NCI-H524 treated with DMSO at 0.1 percent for 48 hours (cell line): ENCODE results near the gene NIBAN1.
A peak's percentile ranks its signal among the peaks of the same experiment; 100 is the strongest.
"Not testable (repeated sequence)": the region's sequence is repeated elsewhere in the genome, so short reads cannot be mapped to it uniquely, and the experiment has no call there.

Source experiments
- DNase-seq: peaks from one replicate; lab custom pipeline; 2025; lab: John Stamatoyannopoulos, UW

The NIBAN1 gene, protein sequence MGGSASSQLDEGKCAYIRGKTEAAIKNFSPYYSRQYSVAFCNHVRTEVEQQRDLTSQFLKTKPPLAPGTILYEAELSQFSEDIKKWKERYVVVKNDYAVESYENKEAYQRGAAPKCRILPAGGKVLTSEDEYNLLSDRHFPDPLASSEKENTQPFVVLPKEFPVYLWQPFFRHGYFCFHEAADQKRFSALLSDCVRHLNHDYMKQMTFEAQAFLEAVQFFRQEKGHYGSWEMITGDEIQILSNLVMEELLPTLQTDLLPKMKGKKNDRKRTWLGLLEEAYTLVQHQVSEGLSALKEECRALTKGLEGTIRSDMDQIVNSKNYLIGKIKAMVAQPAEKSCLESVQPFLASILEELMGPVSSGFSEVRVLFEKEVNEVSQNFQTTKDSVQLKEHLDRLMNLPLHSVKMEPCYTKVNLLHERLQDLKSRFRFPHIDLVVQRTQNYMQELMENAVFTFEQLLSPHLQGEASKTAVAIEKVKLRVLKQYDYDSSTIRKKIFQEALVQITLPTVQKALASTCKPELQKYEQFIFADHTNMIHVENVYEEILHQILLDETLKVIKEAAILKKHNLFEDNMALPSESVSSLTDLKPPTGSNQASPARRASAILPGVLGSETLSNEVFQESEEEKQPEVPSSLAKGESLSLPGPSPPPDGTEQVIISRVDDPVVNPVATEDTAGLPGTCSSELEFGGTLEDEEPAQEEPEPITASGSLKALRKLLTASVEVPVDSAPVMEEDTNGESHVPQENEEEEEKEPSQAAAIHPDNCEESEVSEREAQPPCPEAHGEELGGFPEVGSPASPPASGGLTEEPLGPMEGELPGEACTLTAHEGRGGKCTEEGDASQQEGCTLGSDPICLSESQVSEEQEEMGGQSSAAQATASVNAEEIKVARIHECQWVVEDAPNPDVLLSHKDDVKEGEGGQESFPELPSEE

GRCh38 chr1:184974056-184974836 is at the start of gene NIBAN1:
NIBAN1 (minus strand) TSS chr1:184974508; CDS start chr1:184974356, 152 bp downstream.
- DNase-seq = no peak

- no peak for DNase-seq
Measured at GRCh38 chr1:185017966-185018365, 43.7 kb upstream of the NIBAN1 start.

GRCh38 chr1:185017338-185017737 is 43.0 kb upstream of the NIBAN1 start:
- no peak for DNase-seq

- no peak for DNase-seq
Measured at GRCh38 chr1:185016880-185017279, 42.6 kb upstream of the NIBAN1 start.

DNA sequence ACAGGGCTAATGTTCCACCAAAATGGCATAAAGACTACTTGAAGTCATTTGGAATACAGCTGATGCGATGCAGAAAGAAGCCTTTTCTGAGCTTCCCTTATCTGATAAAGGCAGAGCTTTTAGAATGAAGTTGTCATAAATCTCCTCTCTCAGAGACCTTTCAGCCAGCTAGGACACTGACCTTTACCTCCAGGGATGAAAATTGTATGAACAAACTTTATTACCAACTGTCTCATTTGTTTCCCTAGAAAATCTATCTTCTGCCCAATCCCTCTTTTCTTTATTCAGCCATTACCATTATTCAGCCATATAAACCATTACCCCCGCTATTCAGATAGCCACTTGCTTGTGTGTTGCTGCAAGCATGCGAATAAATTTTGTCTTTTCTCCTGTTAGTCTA is 41.3 kb upstream of the NIBAN1 start:
- DNase-seq = no peak

DNA sequence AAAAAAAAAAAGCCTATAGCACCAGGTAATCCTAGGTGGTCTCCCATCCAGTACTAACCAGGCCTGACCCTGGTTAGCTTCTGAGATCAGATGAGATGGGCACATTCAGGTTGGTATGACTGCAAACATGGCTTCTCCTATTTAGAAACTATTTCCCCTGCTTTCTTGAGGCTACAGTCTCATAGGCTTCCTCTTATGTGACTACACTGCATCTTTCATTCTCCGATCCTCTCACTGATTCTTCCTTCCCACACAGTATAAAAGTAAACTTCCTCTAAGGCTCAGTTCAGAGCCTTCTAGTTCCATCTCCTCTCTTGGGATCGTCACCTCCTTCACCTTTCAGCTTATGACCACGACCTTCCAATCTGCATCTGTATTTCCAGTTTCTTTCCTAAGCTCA is 40.6 kb upstream of the NIBAN1 start:
- no peak for DNase-seq

DNA sequence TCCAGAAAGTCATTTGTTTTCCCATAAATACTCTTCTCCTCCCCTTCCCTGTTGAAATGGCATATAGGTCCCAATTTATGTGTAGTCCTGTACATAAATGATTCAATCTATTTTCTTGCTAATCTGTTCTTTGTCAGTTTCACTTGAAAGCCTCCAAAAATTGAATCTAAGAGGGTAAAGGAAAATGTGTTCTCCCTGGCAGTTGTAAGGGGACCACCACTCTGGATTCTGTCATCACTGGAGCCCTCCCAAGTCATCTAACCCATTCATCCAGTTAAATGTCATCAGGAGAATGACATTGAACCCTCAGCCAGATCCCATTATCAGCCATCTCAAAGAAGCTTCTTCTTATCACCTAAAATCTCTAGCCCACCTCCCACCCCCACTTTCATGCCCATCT is 36.1 kb upstream of the NIBAN1 start:
- no peak for DNase-seq

- DNase-seq = no peak
Measured at GRCh38 chr1:185008838-185009237, 34.5 kb upstream of the NIBAN1 start.

DNA sequence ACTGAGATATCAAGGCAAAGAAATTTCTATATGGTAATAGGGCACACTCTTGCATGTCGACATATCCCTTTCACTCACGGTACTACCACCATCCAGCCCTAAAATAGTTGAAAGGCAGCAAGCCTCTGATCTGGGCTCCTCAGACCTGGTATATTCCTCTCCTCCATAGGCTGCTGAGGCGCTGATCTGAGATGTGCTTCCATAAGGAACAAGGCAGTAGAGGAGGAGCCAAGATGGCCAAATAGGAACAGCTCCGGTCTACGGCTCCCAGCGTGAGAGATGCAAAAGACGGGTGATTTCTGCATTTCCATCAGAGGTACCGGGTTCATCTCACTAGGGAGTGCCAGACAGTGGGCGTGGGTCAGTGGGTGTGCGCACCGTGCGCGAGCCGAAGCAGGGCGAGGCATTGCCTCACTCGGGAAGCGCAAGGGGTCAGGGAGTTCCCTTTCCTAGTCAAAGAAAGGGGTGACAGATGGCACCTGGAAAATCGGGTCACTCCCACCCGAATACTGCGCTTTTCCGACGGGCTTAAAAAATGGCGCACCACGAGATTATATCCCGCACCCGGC is 27.1 kb upstream of the NIBAN1 start:
- DNase-seq = not testable (repeated sequence)

- not testable (repeated sequence) for DNase-seq
Measured at GRCh38 chr1:184999974-185000373, 25.7 kb upstream of the NIBAN1 start.

DNA sequence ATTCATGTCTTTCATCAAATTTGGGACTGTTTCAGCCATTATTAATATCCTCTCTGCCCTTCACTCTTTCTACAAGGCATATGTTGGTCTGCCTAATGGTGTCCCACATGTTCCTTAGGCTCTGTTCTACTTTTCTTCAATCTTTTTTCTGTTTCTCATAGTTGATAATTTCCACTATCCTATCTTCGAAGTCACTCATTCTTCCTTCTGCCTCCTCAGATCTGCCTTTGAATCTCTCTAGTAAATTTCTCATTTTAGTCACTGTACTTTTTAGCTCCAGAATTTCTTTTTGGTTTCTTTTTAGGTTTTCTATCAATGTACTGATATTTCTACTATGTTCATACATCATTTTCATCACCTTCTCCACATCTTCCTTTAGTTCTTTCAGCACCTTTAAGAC is 20.0 kb upstream of the NIBAN1 start:
- no peak for DNase-seq

GRCh38 chr1:184992271-184992670 is 18.0 kb upstream of the NIBAN1 start:
- DNase-seq = no peak

GRCh38 chr1:184990204-184990603 is 15.9 kb upstream of the NIBAN1 start:
- no peak for DNase-seq

DNA sequence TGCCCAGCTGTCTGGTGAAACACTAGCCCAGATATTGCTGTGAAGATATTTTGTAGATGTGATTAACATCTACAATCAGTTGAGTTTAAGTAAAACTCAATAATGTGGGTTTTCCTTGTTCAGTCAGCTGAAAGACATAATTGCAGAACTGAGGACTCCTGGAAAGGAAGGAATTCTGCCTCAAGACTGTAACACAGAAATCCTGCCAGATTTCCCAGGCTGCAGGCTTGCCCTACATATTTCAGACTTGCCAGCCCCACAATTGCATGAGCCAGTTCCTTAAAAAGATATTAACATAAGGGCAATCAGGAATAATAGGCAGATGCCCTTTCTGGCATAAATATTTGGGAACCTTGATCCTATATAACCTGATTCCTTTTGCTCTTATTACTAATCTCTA is 14.2 kb upstream of the NIBAN1 start:
- DNase-seq = no peak

- no peak for DNase-seq
Measured at GRCh38 chr1:184987696-184988095, 13.4 kb upstream of the NIBAN1 start.

GRCh38 chr1:184986250-184986649 is 11.9 kb upstream of the NIBAN1 start:
- no peak for DNase-seq

DNA sequence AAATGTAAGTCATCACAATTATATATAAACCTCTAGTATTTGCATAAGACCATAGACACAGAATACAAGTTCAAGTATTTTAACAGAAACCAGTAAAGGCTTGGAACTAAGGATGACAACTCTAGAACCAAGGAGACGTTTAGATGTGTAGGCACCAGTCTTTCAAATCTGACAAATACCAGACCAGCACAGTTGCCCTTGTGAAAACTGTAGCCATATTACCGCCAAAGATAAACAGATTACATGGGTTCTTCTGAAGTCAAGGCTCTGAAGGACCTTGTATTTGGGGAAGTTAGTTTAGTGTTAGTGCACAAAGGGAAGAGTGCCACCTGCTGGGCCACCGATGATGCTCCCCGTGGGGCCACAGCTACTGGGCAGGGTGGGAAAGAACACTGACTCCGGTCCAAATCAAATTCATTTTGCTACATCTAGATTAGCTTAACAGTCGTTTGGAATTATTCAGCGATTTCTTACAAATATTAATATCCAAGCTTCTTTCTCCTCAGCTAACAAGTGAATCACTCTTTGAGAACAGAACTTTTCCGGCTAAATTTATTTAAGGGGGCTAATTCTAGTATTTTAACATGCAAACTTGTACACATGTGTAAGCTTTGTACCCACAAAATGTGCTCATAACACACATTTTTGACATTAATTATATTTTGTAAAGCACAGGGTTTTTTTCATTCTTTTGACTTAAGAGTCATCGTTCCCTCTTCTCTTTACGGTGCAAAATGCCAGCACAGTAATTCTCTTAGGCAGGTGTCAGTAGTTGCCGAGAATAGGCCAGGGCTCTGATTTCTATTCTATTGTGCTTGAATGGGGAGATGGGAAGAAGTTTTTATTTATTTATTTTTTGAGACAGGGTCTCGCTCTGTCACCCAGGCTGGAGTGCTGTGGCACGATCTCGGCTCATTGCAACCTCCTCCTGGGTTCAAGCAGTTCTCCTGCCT is 8.0 kb upstream of the NIBAN1 start:
- DNase-seq = peak; percentile 44

- no peak for DNase-seq
Measured at GRCh38 chr1:184980726-184981125, 6.4 kb upstream of the NIBAN1 start.

- DNase-seq = no peak
Measured at GRCh38 chr1:184975208-184975870, 1.0 kb upstream of the NIBAN1 start.

DNA sequence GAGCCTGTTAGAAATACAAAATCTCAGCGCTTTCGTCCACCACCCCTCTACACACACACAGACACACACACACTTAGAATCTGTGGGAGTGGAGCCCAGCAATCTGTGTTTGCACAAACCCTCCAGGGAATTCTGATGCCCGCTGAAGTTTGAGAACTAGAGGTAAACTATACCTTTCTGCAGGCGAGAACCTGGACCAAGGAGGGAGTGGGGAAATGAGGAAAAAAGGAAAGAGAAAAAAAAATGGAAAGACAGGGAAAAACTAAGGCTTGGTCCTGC is 468 bp upstream of the NIBAN1 start:
- no peak for DNase-seq
